Stimulated activated naive B cell treated with anti-CD40 and anti-IgM and Interleukin-4, amounts not matched to agents 10 μg/mL and 1 μg/mL and 100 μg/mL, for 72 hours (primary cell): ENCODE results near the gene KRT86.
"Not testable (repeated sequence)": the region's sequence is repeated elsewhere in the genome, so short reads cannot be mapped to it uniquely, and the experiment has no call there.

Experiments
- ATAC-seq, 2 donors: fragments of 150-1000 bp; cut with Tn5 transposase; replicated peaks; 2 replicates each; pipeline ENCODE4 v1.10.0; 2021; ENCODE audit warnings: moderate library complexity in 1 of 2
- DNase-seq: peaks from one replicate; pipeline ENCODE4 v3.0.0; 2021
- H3K27ac Mint-ChIP-seq: one replicate; pipeline ENCODE4 v1.8.0; 2022; ENCODE audit warnings: mild to moderate bottlenecking, mixed read lengths
- H3K27me3 Mint-ChIP-seq, 2 donors: one replicate each; pipeline ENCODE4 v1.8.0; 2022; ENCODE audit warnings: mixed read lengths in 2 of 2
- H3K36me3 Mint-ChIP-seq, 2 donors: one replicate each; pipeline ENCODE4 v1.8.0; 2022; ENCODE audit warnings: mixed read lengths in 2 of 2, mild to moderate bottlenecking in 1 of 2
- H3K4me1 Mint-ChIP-seq, 2 donors: one replicate each; pipeline ENCODE4 v1.8.0; 2022; ENCODE audit warnings: mixed read lengths in 2 of 2, mild to moderate bottlenecking in 1 of 2
- H3K4me3 Mint-ChIP-seq, 2 donors: one replicate each; pipeline ENCODE4 v1.8.0; 2022; ENCODE audit warnings: mild to moderate bottlenecking in 2 of 2, mixed read lengths in 2 of 2, moderate library complexity in 1 of 2
- H3K9me3 Mint-ChIP-seq, 2 donors: one replicate each; pipeline ENCODE4 v1.8.0; 2022; ENCODE audit warnings: mixed read lengths in 2 of 2, mild to moderate bottlenecking in 1 of 2

The KRT86 gene

DNA sequence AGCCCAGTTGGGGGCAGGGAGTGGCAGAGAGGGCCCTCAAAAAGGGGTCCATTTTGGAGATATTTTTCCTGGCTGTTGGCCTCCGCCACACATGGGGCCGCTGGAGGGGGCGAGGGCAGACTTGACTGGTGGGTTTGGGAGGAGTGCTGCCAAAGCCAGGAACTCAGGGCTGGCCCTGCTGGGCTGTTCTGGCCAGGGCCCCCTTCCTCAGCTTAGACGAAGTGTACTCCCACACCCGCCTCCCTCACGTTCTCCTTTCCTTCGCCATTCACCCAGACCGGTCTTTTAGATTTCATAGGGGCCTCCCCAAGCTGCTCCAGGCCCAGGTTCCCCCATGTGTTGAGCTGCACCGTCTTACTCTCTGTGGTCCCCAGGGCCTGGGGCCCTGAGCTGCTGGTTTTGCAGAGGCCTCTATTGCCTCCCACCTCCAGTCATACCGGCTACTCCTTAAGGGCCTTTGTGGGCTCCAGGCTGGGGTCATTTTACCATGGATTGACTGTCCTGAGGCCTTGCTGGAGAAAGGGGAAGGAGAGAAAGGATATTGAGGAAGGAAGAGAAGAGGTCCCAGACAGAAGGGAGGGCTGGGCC lies 40.1 kb upstream of the KRT86 start:
- H3K4me1 Mint-ChIP-seq: no peaks in the 10 kb centered on the region
- no peaks in the 10 kb centered on the region for H3K36me3 Mint-ChIP-seq
- H3K4me3 Mint-ChIP-seq: no peak overlapping the region
- peaks cover 48 to 58% of the 10 kb centered on the region in 2 donors for H3K27me3 Mint-ChIP-seq
- no peaks in the 10 kb centered on the region for H3K9me3 Mint-ChIP-seq
- ATAC-seq (no peak), DNase-seq (no peak)
- H3K27ac Mint-ChIP-seq: no peak overlapping the region

DNA sequence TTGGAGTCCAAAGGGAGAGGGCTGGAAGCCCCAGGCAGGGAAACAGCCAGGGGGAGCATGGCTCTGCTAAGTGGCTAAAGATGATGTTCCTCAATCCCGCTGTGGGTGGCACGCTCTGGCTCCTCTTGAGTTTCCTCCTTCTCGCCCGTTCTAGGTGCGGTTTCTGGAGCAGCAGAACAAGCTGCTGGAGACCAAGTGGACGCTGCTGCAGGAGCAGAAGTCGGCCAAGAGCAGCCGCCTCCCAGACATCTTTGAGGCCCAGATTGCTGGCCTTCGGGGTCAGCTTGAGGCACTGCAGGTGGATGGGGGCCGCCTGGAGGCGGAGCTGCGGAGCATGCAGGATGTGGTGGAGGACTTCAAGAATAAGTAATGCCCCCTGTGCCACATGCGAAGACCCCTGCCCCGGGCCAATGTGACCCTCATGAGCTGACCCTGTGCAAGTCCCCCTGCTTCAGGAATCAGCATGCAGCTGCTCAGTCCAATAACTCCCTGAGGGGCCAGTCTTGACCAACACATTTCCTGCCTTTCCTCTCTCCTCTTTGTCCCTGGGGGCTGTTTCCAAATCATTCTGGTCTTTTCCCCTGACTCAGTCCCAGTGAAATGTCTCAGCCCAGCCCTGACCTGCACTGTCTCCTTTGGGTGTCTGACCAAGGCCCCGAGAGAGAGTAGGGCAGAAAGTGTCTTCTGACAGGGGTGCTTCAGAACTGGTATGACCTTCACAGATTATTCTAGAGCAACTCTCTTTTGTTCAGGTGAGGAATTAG lies 39.3 kb upstream of the KRT86 start:
- H3K27me3 Mint-ChIP-seq: peaks cover 41 to 55% of the 10 kb centered on the region in 2 donors
- no peaks in the 10 kb centered on the region for H3K9me3 Mint-ChIP-seq
- ATAC-seq: no peak
- no peak overlapping the region for H3K4me3 Mint-ChIP-seq
- H3K4me1 Mint-ChIP-seq: no peaks in the 10 kb centered on the region
- no peaks in the 10 kb centered on the region for H3K36me3 Mint-ChIP-seq
- no peak overlapping the region for H3K27ac Mint-ChIP-seq
- no peak for DNase-seq

DNA sequence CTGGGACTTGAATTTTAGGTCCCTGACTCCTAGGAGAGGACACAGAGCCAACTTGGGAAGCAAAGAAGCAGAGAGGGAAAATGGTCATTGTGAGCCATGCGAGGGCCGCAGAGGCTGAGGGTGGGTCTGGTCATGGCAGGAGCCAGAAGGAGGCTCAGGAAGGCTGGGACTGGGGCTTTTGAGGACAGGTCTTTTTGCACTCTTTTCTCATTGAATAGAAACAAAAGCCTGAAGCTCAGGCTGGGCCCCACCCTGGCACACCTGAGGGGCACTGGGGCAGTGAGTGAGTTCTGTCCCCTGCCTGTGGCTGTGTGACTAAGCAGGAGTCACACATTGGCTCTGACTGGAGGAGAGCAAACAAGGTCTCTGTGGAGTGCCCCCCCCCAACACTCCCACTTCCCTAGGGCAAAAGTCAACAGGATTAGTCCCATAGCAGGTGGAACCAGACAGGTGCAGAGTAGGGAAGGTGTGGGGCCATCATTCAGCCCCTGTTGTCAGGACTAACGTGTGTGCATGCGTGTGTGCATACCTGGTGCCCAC lies 38.6 kb upstream of the KRT86 start:
- no peak for DNase-seq
- Mint-ChIP-seq H3K4me3 (no peak overlapping the region), H3K36me3 (no peaks in the 10 kb centered on the region), H3K4me1 (no peaks in the 10 kb centered on the region), H3K27ac (no peak overlapping the region), H3K9me3 (no peaks in the 10 kb centered on the region), H3K27me3 (peaks cover 36 to 49% of the 10 kb centered on the region in 2 donors)
- ATAC-seq: no peak

DNA sequence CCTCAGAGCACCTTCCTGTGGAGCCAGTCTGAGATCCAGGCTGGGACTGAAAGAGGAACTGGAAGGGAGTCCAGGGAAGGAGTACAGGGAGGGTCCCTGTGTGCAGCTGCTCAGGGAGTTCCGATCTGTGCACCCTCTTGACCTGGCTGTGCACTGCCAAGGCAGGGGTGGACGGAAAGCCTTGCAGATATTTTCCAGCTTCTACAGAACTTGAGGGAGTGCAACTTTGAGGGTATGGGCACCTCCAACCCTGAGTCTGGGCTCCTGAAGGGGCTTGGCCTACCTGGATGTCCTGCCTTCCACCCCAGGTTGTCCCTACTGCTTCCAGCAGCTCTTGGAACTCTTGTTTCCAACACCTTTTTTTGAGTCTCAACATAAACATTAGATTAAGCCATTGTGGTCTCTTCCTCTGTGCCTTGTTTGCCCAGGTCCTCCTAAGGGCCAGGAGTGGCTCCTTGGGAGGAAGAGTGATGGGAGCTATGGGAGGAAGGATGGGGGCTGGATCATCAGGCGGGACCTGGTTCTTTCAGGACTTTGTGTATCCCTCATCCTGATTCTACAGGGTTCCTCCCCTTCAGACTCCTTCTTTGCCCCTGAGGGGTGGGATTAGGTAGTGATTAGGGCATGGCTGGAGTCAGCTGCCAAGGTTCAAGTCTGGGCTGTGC lies 37.9 kb upstream of the KRT86 start:
- no peak for DNase-seq
- no peaks in the 10 kb centered on the region for H3K9me3 Mint-ChIP-seq
- ATAC-seq: no peak
- H3K4me1 Mint-ChIP-seq: no peaks in the 10 kb centered on the region
- H3K36me3 Mint-ChIP-seq: no peaks in the 10 kb centered on the region
- no peak overlapping the region for H3K4me3 Mint-ChIP-seq
- no peak overlapping the region for H3K27ac Mint-ChIP-seq
- H3K27me3 Mint-ChIP-seq: peaks cover 31 to 44% of the 10 kb centered on the region in 2 donors

DNA sequence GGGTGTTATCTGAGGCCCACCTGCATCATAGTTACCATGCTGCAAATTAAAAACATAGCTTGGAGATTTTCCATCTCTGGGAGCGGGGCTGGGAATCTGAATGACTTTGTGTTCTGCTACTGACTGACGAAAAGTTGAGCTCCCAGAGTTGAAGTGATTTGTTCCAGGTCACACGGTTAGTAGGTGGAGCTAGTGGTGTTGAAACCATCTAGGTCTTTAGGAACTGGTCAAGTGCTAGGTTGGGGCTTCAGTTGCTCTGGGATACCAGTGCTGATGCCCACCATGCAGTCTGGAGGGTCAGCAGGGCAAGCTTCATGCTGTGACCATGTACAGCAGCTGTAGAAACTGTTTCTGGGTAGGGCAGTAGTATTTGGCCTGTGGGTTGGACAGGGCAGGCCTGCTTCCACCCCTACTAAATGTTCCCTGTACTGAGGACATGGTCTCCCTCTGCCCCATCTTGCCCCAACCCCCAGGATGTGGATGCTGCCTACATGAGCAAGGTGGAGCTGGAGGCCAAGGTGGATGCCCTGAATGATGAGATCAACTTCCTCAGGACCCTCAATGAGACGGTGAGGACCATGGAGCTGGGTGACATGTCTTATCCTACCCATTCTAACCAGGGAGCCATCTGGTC lies 36.1 kb upstream of the KRT86 start:
- H3K4me3 Mint-ChIP-seq: no peak overlapping the region
- ATAC-seq: no peak
- DNase-seq: no peak
- H3K27ac Mint-ChIP-seq: no peak overlapping the region
- no peaks in the 10 kb centered on the region for H3K9me3 Mint-ChIP-seq
- H3K27me3 Mint-ChIP-seq: peaks cover 26 to 38% of the 10 kb centered on the region in 2 donors
- H3K36me3 Mint-ChIP-seq: no peaks in the 10 kb centered on the region
- peaks cover 1% of the 10 kb centered on the region in 2 donors for H3K4me1 Mint-ChIP-seq

DNA sequence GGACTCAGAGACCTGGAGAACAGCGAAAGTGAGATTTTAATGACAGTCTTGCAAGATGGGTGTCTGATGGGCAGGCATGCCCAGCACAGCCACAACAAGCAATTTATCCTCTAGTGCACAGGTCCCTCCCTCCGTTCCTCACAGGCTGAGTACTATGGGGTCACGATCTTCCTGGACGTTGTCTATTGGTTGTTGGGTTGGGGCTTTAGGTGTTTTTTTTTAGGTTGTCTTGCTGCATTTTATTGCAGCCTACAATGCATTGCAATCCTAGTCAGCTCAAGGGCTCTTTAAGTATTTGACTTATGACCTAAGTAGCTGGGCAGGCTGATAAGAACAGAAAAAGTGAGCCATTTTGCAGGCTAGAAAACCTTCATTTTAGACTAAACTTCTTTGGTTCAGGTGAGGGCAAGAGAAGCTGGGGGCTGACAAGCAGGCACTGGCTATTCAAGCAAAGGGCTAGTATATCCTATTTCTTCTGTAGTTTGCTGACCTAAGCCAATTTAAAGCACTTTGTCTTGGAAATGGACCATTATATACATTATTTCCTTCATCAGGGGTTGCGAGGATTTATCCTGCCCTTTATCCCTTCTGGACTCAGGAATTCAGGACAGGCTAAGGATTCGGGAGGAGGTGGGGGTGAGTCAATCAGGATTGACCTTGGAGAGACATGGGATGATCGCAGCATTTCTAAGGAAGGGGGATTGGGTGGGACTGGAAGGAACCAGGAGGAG lies 35.4 kb upstream of the KRT86 start:
- Mint-ChIP-seq H3K36me3 (no peaks in the 10 kb centered on the region), H3K27me3 (peaks cover 26 to 35% of the 10 kb centered on the region in 2 donors), H3K4me1 (peaks cover 9% of the 10 kb centered on the region in 2 donors), H3K4me3 (no peak overlapping the region), H3K9me3 (no peaks in the 10 kb centered on the region), H3K27ac (no peak overlapping the region)
- ATAC-seq (no peak), DNase-seq (no peak)

DNA sequence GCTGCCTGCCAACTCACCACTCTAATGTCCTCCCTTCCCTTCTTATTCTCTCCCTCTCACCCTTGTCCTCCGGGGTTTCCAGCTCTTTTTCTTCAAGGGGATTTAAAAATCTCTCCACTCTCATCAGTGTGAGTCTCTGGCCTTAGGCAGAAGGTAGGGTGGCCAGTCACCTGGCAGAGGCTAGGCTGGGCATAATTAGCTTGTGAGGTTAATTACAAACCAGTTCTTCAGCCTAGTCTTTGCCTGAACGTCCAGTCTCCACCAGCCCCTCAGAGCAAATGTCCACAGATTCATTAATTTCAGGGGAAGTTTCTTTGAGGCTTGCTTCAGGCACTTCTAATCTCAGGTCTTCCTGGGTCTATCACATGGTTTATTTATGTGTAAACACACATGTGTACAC lies 34.7 kb upstream of the KRT86 start:
- Mint-ChIP-seq H3K4me1 (peaks cover 15% of the 10 kb centered on the region in 2 donors), H3K4me3 (no peak overlapping the region), H3K27me3 (peaks cover 20 to 29% of the 10 kb centered on the region in 2 donors), H3K36me3 (no peaks in the 10 kb centered on the region), H3K9me3 (no peaks in the 10 kb centered on the region), H3K27ac (no peak overlapping the region)
- DNase-seq: no peak
- ATAC-seq: no peak

DNA sequence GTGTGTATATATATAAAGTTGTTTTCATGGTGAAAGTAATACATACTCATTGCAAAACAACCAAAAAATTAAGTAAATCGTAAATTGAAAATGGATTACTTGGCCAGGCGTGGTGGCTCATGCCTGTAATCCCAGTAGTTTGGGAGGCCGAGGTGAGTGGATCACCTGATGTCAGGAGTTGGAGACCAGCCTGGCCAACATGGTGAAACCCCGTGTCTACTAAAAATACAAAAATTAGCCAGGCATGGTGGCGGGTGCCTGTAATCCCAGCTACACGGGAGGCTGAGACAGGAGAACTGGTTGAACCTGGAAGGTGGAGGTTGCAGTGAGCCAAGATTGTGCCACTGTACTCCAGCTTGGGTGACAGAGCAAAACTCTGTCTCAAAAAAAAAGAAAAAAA lies 34.2 kb upstream of the KRT86 start:
- not testable (repeated sequence) for ATAC-seq, H3K9me3 Mint-ChIP-seq, H3K4me3 Mint-ChIP-seq, DNase-seq, H3K36me3 Mint-ChIP-seq, H3K27ac Mint-ChIP-seq
- H3K27me3 Mint-ChIP-seq: peaks cover 19 to 27% of the 10 kb centered on the region in 2 donors
- H3K4me1 Mint-ChIP-seq: peaks cover 15 to 20% of the 10 kb centered on the region in 2 donors

DNA sequence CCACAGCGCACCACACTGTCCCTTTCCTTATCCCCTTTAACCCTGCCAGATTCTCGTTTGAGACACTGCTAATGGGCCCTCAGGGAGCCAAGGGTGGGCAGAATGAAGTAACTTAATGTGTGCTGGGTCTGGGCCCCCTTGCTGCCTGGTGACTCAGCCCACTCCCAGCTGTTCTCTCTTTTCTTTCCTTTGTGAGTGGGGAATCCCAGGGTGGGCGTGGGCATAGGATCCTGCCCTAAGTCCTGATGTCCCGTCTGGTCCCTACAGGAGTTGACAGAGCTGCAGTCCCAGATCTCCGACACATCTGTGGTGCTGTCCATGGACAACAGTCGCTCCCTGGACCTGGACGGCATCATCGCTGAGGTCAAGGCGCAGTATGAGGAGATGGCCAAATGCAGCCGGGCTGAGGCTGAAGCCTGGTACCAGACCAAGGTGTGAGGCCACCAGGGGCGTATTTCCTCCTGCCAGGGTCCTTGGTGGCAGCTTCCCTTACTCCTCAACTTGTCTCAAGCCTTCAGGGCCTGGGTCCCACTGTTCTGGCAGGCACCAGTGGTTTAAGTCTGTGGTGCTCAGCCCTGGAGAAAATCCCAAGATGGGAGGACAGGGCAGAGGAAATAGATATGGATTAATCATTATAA lies 33.1 kb upstream of the KRT86 start:
- Mint-ChIP-seq H3K4me3 (no peak overlapping the region), H3K36me3 (no peaks in the 10 kb centered on the region), H3K9me3 (no peaks in the 10 kb centered on the region), H3K27ac (no peak overlapping the region), H3K4me1 (peaks cover 18 to 21% of the 10 kb centered on the region in 2 donors), H3K27me3 (peaks cover 20 to 21% of the 10 kb centered on the region in 2 donors)
- ATAC-seq (no peak), DNase-seq (no peak)

DNA sequence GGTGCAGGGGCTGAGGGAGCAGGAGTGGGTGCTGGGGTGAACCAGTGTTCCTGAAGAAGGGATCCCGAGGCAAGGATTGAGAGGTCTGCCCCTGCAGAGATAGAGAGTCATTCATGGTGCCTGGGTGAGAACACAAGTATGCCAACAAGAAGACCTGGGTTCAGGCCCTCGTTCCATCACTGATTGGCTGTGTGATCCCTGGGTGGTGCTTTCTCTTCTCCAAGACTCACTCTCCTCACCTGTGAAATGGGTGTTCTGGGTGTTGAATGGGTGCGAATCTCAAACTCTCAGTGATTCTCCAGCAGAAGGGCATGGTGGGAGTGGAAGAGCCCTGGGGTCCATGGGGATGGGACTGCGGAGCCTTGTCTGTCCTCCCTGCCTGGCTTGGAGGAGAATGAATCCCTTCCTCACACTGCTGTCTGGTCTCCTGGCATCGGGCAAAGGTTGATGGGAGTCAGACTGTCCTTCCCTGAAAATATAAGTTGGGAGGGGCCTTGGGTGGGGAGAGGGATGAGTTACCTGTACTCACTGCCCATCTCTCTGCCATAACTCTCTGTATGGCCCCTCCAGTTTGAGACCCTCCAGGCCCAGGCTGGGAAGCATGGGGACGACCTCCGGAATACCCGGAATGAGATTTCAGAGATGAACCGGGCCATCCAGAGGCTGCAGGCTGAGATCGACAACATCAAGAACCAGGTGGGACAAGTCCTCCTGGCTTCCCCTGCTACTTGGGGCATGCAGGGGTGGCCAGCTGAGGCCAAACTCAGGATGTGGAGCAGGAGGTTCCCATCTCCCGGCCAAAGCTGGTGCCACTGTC lies 31.8 kb upstream of the KRT86 start:
- no peaks in the 10 kb centered on the region for H3K9me3 Mint-ChIP-seq
- H3K27ac Mint-ChIP-seq: peak overlapping the region; percentile 28
- no peak overlapping the region for H3K4me3 Mint-ChIP-seq
- H3K4me1 Mint-ChIP-seq: peaks cover 21% of the 10 kb centered on the region in 2 donors
- ATAC-seq (no peak), DNase-seq (no peak)
- H3K27me3 Mint-ChIP-seq: peaks cover 28% of the 10 kb centered on the region in 2 donors
- no peaks in the 10 kb centered on the region for H3K36me3 Mint-ChIP-seq

DNA sequence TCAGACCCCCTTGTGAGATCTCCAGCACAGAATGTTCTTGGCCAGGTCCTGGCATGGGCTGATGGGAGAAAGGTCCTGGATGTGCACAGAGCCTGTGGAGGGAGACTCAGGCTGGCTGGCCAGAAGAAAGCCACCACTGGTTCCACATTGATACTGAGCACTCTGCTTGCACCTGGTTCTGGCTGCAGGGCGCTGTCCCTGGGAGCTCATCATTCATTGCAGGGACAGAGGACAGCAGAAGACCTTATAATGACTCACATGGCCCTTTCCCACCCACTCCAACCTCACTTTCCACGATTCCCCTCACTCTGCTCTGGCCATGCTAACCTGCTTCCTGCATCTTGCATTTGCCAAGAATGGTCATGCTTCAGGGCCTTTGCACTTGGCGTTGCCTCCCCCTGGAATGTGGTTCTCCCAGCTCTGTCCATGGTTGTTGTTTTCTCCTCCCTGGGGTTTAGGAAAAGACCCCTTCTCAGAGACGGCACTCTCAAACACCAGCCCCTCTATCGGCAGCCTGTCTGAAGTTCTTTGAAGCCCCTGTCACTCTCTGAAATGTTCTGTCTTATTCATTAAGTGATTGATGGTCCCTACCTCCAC lies 31.1 kb upstream of the KRT86 start:
- peaks cover 0 to 5% of the 10 kb centered on the region in 2 donors for H3K36me3 Mint-ChIP-seq
- H3K9me3 Mint-ChIP-seq: no peaks in the 10 kb centered on the region
- peaks cover 21% of the 10 kb centered on the region in 2 donors for H3K4me1 Mint-ChIP-seq
- H3K4me3 Mint-ChIP-seq: peak overlapping the region; percentile 72 to 82
- H3K27ac Mint-ChIP-seq: peak overlapping the region; percentile 97
- DNase-seq (no peak), ATAC-seq (no peak)
- peaks cover 35% of the 10 kb centered on the region in 2 donors for H3K27me3 Mint-ChIP-seq

DNA sequence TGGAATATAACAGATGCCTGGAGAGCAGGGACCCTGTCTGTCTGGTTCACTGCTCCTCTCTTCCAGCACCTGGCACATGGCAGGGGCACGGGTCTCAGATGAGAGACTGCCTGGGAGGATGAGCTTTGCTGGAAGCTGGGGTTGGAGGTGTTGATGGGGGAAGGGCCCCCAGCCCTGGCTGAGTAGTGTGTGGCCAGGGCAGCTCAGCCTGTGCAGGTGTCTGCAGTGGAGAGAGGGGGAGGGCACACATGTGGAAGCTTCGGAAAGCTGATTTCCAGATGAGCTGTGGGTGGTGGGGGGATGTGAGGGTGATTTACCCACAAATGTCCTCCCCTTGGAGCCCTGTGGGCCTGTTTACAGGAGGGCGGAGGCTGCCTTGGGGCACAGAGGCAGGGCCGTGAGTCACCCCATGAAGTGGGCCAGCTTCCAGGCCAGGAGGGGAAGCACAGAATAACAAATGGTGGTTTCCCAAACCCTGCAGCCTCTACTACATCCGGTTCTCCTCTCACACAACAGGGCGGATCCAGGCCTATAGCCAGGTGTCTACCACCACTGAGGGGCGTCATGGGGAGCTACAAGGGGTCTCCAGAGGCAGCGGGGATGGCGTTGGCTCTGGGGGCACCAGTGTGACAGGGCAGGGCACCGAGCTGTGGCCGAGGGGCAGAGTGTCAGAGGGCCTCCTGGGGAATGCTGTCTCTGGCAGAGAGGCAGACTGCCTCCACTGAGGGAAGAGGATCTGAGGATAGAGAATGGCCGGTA lies 30.4 kb upstream of the KRT86 start:
- ATAC-seq (peak; percentile 98), DNase-seq (peak; percentile 78)
- peak overlapping the region; percentile 97 for H3K27ac Mint-ChIP-seq
- H3K4me3 Mint-ChIP-seq: peak overlapping the region; percentile 72 to 82
- peaks cover 40 to 42% of the 10 kb centered on the region in 2 donors for H3K27me3 Mint-ChIP-seq
- peaks cover 21% of the 10 kb centered on the region in 2 donors for H3K4me1 Mint-ChIP-seq
- no peaks in the 10 kb centered on the region for H3K9me3 Mint-ChIP-seq
- H3K36me3 Mint-ChIP-seq: peaks cover 0 to 5% of the 10 kb centered on the region in 2 donors
